Measurements from ENCODE around the gene CDCA4.

- TF ChIP-seq CTCF (IDR thresholded peaks at IDR 0.05; ENCODE audit: poor library complexity, severe bottlenecking), result no peak
- no peak for TF ChIP-seq TAF1 (IDR thresholded peaks at IDR 0.05; ENCODE audit: low read depth)
- no peak for TF ChIP-seq RAD21 (conservative IDR thresholded peaks at IDR 0.05)
- no peak for TF ChIP-seq SMC3 (conservative IDR thresholded peaks at IDR 0.05; ENCODE audit: poor library complexity)
- no peak for TF ChIP-seq POLR2AphosphoS5 (IDR thresholded peaks at IDR 0.05)
- no peak for TF ChIP-seq EZH2 (IDR thresholded peaks at IDR 0.05; ENCODE audit: borderline replicate concordance, insufficient read depth, low read length, poor library complexity, severe bottlenecking)
- no peak for TF ChIP-seq EP300 (conservative IDR thresholded peaks at IDR 0.05; ENCODE audit: poor library complexity, severe bottlenecking)
Measured at GRCh38 chr14:105060751-105061427, 40.0 kb upstream of the CDCA4 start.

Measured in neural cell (in vitro differentiated cells).